ENCODE measurements around the gene HIPK1. TPM values are rescaled to one million over a fixed set of nuclear protein-coding genes. Genes with fewer than 3 reads are reported as not detected.

Gene HIPK1
- total and polyA plus RNA-seq, 10 of the 15 experiments (the other 5 are each of a cell fraction or from before 2014, with no cell fraction given) = 4.2 to 33.9 (median 11.4) TPM

- ATAC-seq (peak; percentile 64), DNase-seq (ENCODE audit: low read depth, low spot score) (no peak), FAIRE-seq (no peak)
- BruUV-seq (replicated peaks) = no TSS peak
- H3K4me1 ChIP-seq (ENCODE audit: control insufficient read depth, insufficient read depth, low read length) = peaks cover 24% of the 10 kb centered on the region
- H2AFZ ChIP-seq (ENCODE audit: control insufficient read depth, low read depth, low read length) = peak overlapping the region; percentile 23; the same call in 1 of the 2 replicates
- H3K9ac ChIP-seq (ENCODE audit: control insufficient read depth, insufficient read depth, low read length) = no peak overlapping the region; the same call in 1 of the 2 replicates
- 58% methylated on average over 3 of the region's 3 CpGs for WGBS (ENCODE audit: insufficient coverage, insufficient replicate concordance, low lambda C conversion rate, missing lambda C conversion rate)
- peaks cover 0 to 3% of the 10 kb centered on the region in 2 experiments; a peak in 2 of 4 replicates for H3K36me3 ChIP-seq (ENCODE audit: control insufficient read depth in 2 of 2, insufficient read depth in 2 of 2, low read length in 1 of 2)
- H3K4me3 ChIP-seq = peak overlapping the region; percentile 1; the same call in 1 of the 2 replicates
- peak overlapping the region; percentile 50 for H3K27ac ChIP-seq (ENCODE audit: control insufficient read depth, insufficient read depth)
- no peak for TF ChIP-seq MTA2 (IDR thresholded peaks at IDR 0.05; ENCODE audit: low read depth)
- no peak for TF ChIP-seq CREB1 (IDR thresholded peaks at IDR 0.05; ENCODE audit: low read depth)
- no peak for TF ChIP-seq BHLHE40 (IDR thresholded peaks at IDR 0.05; ENCODE audit: borderline replicate concordance in 1 of 2, low read depth in 2 of 2, low read length in 1 of 2)
- no peak for TF ChIP-seq MEF2A (IDR thresholded peaks at IDR 0.05; ENCODE audit: insufficient read depth, low read depth, low read length)
- TF ChIP-seq SREBF2 (IDR thresholded peaks at IDR 0.05; ENCODE audit: low read length) = no peak
- TF ChIP-seq RFX5 (IDR thresholded peaks at IDR 0.05; ENCODE audit: low read depth, low read length) = no peak
- no peak for TF ChIP-seq CHD1 (IDR thresholded peaks at IDR 0.05; ENCODE audit: low read depth, low read length)
- no peak for TF ChIP-seq PBX3 (IDR thresholded peaks at IDR 0.05; ENCODE audit: insufficient replicate concordance, low read depth, low read length)
- TF ChIP-seq ZSCAN29 (IDR thresholded peaks at IDR 0.05) = no peak
- no peak for TF ChIP-seq SREBF1 (IDR thresholded peaks at IDR 0.05; ENCODE audit: low read length)
- no peak for TF ChIP-seq POU2F2 (IDR thresholded peaks at IDR 0.05; ENCODE audit: borderline replicate concordance, low read depth, low read length)
- TF ChIP-seq CUX1 (IDR thresholded peaks at IDR 0.05; ENCODE audit: insufficient replicate concordance, low read depth, low read length) = no peak
- no peak for TF ChIP-seq GABPA (IDR thresholded peaks at IDR 0.05; ENCODE audit: low read depth)
- TF ChIP-seq ZNF274 (IDR thresholded peaks at IDR 0.05; ENCODE audit: insufficient read depth, insufficient read length) = no peak
- no peak for TF ChIP-seq ATF3 (IDR thresholded peaks at IDR 0.05; ENCODE audit: borderline replicate concordance, extremely low read depth, low read depth, low read length)
- TF ChIP-seq BACH1 (IDR thresholded peaks at IDR 0.05; ENCODE audit: borderline replicate concordance) = no peak
- H4K20me1 ChIP-seq (ENCODE audit: control insufficient read depth, insufficient read depth) = no peaks in the 10 kb centered on the region; the same call in 1 of the 2 replicates
- peak overlapping the region; percentile 74 for H3K4me2 ChIP-seq (ENCODE audit: control insufficient read depth, insufficient read depth)
- H3K9me3 ChIP-seq (replicated peaks; ENCODE audit: control insufficient read depth, insufficient read depth, low read length) = peaks cover 7% of the 10 kb centered on the region
- SMC1A ChIA-PET (ENCODE audit: uncharacterized antibody, unreplicated experiment) = interaction anchor here (0.6 to 6.4 kb wide), 23 partner anchors 9 to 399 kb away, joined by 3 to 99 read pairs (median 5); partner anchors contain the start of genes AP4B1, DCLRE1B, HIPK1 and RSBN1
- CTCF ChIA-PET = interaction anchor here (0.6 to 2.4 kb wide), 13 partner anchors 8 to 336 kb away, joined by 3 to 19 read pairs (median 4); partner anchors contain the start of gene AP4B1
- RAD21 ChIA-PET (ENCODE audit: unreplicated experiment) = interaction anchor here (0.8 to 3.3 kb wide), 11 partner anchors 9 to 189 kb away, joined by 3 to 27 read pairs (median 4); partner anchors contain the start of gene HIPK1
- in situ Hi-C loops (cut with MboI) = no loop called here
- H3K79me2 ChIP-seq (ENCODE audit: control insufficient read depth, insufficient read depth, low read length) = peaks cover 52% of the 10 kb centered on the region
- POLR2A ChIA-PET = interaction anchor here (0.6 to 4.6 kb wide), 7 partner anchors 10 to 214 kb away, joined by 3 to 34 read pairs (median 5); partner anchors contain the start of genes AP4B1 and HIPK1
- H3K27me3 ChIP-seq (replicated peaks in 1 of 2; ENCODE audit: control insufficient read depth in 2 of 2, insufficient read depth in 2 of 2, low read length in 1 of 2) = no peaks in the 10 kb centered on the region
- intact Hi-C loops (cut with micrococcal nuclease; ENCODE audit: unreplicated experiment) = no loop called here
Observed at GRCh38 chr1:113946678-113947387, 17.7 kb downstream of the HIPK1 start.

All from GM12878 (cell line).